H1 (cell line): ENCODE data around the gene MORC1. TPM values are rescaled to one million over a fixed set of nuclear protein-coding genes. Genes with fewer than 3 reads are reported as not detected.

Experiments used
- polyA plus RNA-seq, 7 experiments: library from polyadenylated mRNA; depleted of rRNA in 3 of 7; stranded (reverse) in 5 of 7; unstranded in 2 of 7; fragments of >200 nt in 5 of 7; fragments of 200-250 nt in 2 of 7; gene quantifications; 1 replicate in 5 of 7; 2 replicates in 1 of 7; 4 replicates in 1 of 7; pipeline versions ENCODE4 v1.2.1 to v1.2.3, GENCODE V29; 2011 to 2013; ENCODE audit warnings: missing spikeins in 2 of 7, mixed read lengths in 2 of 7
- total RNA-seq: library from RNA; stranded (reverse); fragmentation: NEBNext Ultra II Directional; extraction: Animal tissue kit (Norgen Biotek cat#: 25700); gene quantifications from 2 replicates; pipeline ENCODE4 v1.2.1, GENCODE V29; 2021
- TF ChIP-seq, protein P1 (sequence below): fragments of 300-600 bp; sonication (generic); IDR thresholded peaks from 2 replicates; pipeline ENCODE4 v1.7.1; 2012; ENCODE audit warnings: low read length, moderate library complexity, mild to moderate bottlenecking, inconsistent platforms; ENCODE audit not compliant: insufficient replicate concordance

Gene MORC1
- total and polyA plus RNA-seq, 2 of the 8 experiments (the other 6 are each of a cell fraction or from before 2014, with no cell fraction given) = not detected

DNA sequence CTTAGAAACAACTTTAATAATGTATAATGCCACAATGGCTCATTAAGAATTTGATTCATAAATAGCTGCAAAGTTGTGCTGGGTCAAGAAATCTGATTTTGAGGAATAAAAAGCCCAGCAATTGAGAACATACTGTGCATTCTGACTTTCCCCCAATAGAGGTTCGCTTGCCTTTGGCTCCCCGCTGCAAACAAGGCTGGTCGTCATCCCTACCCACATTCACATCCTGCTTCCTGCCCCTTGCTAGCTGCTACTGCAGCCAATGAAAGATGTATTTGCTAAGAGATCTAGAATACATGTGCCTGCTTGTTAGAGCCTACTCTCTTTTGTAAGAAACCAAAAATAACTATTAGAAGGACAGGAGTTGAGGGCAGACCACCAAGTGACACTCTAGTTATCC, 112.5 kb downstream of the MORC1 start (continued):
- TF ChIP-seq, protein P1, sequence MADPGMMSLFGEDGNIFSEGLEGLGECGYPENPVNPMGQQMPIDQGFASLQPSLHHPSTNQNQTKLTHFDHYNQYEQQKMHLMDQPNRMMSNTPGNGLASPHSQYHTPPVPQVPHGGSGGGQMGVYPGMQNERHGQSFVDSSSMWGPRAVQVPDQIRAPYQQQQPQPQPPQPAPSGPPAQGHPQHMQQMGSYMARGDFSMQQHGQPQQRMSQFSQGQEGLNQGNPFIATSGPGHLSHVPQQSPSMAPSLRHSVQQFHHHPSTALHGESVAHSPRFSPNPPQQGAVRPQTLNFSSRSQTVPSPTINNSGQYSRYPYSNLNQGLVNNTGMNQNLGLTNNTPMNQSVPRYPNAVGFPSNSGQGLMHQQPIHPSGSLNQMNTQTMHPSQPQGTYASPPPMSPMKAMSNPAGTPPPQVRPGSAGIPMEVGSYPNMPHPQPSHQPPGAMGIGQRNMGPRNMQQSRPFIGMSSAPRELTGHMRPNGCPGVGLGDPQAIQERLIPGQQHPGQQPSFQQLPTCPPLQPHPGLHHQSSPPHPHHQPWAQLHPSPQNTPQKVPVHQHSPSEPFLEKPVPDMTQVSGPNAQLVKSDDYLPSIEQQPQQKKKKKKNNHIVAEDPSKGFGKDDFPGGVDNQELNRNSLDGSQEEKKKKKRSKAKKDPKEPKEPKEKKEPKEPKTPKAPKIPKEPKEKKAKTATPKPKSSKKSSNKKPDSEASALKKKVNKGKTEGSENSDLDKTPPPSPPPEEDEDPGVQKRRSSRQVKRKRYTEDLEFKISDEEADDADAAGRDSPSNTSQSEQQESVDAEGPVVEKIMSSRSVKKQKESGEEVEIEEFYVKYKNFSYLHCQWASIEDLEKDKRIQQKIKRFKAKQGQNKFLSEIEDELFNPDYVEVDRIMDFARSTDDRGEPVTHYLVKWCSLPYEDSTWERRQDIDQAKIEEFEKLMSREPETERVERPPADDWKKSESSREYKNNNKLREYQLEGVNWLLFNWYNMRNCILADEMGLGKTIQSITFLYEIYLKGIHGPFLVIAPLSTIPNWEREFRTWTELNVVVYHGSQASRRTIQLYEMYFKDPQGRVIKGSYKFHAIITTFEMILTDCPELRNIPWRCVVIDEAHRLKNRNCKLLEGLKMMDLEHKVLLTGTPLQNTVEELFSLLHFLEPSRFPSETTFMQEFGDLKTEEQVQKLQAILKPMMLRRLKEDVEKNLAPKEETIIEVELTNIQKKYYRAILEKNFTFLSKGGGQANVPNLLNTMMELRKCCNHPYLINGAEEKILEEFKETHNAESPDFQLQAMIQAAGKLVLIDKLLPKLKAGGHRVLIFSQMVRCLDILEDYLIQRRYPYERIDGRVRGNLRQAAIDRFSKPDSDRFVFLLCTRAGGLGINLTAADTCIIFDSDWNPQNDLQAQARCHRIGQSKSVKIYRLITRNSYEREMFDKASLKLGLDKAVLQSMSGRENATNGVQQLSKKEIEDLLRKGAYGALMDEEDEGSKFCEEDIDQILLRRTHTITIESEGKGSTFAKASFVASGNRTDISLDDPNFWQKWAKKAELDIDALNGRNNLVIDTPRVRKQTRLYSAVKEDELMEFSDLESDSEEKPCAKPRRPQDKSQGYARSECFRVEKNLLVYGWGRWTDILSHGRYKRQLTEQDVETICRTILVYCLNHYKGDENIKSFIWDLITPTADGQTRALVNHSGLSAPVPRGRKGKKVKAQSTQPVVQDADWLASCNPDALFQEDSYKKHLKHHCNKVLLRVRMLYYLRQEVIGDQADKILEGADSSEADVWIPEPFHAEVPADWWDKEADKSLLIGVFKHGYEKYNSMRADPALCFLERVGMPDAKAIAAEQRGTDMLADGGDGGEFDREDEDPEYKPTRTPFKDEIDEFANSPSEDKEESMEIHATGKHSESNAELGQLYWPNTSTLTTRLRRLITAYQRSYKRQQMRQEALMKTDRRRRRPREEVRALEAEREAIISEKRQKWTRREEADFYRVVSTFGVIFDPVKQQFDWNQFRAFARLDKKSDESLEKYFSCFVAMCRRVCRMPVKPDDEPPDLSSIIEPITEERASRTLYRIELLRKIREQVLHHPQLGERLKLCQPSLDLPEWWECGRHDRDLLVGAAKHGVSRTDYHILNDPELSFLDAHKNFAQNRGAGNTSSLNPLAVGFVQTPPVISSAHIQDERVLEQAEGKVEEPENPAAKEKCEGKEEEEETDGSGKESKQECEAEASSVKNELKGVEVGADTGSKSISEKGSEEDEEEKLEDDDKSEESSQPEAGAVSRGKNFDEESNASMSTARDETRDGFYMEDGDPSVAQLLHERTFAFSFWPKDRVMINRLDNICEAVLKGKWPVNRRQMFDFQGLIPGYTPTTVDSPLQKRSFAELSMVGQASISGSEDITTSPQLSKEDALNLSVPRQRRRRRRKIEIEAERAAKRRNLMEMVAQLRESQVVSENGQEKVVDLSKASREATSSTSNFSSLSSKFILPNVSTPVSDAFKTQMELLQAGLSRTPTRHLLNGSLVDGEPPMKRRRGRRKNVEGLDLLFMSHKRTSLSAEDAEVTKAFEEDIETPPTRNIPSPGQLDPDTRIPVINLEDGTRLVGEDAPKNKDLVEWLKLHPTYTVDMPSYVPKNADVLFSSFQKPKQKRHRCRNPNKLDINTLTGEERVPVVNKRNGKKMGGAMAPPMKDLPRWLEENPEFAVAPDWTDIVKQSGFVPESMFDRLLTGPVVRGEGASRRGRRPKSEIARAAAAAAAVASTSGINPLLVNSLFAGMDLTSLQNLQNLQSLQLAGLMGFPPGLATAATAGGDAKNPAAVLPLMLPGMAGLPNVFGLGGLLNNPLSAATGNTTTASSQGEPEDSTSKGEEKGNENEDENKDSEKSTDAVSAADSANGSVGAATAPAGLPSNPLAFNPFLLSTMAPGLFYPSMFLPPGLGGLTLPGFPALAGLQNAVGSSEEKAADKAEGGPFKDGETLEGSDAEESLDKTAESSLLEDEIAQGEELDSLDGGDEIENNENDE = no peak
